Fibroblast of lung (primary cell): Measurements from ENCODE around the gene ACP1. TPM values are rescaled to one million over a fixed set of nuclear protein-coding genes. Genes with fewer than 3 reads are reported as not detected.

Experiments
- DNase-seq, 2 donors: peaks; one replicate each; pipeline versions ENCODE4 v3.0.0 to v3.0.0-alpha.2; 2010; ENCODE audit warnings: low read depth in 2 of 2
- H2AFZ ChIP-seq: 2 replicates; pipeline ENCODE4 v1.5.1; 2012; ENCODE audit warnings: low read length, control low read depth, inconsistent platforms
- H3K27ac ChIP-seq: 2 replicates; pipeline ENCODE4 v1.5.1; 2011; ENCODE audit warnings: low read length, control low read depth; ENCODE audit not compliant: insufficient read depth
- H3K27me3 ChIP-seq: 2 replicates; pipeline ENCODE4 v1.5.1; 2011; ENCODE audit warnings: mild to moderate bottlenecking, low read length; ENCODE audit not compliant: control insufficient read depth, insufficient read depth
- H3K36me3 ChIP-seq: 2 replicates; pipeline ENCODE4 v1.5.1; 2011; ENCODE audit warnings: low read length; ENCODE audit not compliant: control insufficient read depth, insufficient read depth
- H3K4me1 ChIP-seq: 2 replicates; pipeline ENCODE4 v1.5.1; 2011; ENCODE audit warnings: low read length; ENCODE audit not compliant: control insufficient read depth, insufficient read depth; ENCODE audit errors: extremely low read depth
- H3K4me2 ChIP-seq: 2 replicates; pipeline ENCODE4 v1.5.1; 2011; ENCODE audit warnings: low read length, control low read depth; ENCODE audit not compliant: insufficient read depth; ENCODE audit errors: extremely low read depth
- H3K4me3 ChIP-seq, 4 experiments: fragments of 200-600 bp in 1 of 4; sonication (generic) in 1 of 4; replicated peaks in 1 of 4; 2 replicates each; pipeline ENCODE4 v1.5.1; 2011 to 2016; ENCODE audit warnings: low read length in 4 of 4, low read depth in 3 of 4, mild to moderate bottlenecking in 3 of 4, control low read depth in 2 of 4, inconsistent platforms in 1 of 4, mixed read lengths in 1 of 4; ENCODE audit not compliant: insufficient read depth in 1 of 4; ENCODE audit errors: control extremely low read depth in 1 of 4
- H3K79me2 ChIP-seq: 2 replicates; pipeline ENCODE4 v1.5.1; 2012; ENCODE audit warnings: mild to moderate bottlenecking, low read length, inconsistent platforms; ENCODE audit not compliant: control insufficient read depth, insufficient read depth
- H3K9ac ChIP-seq: 2 replicates; pipeline ENCODE4 v1.5.1; 2011; ENCODE audit warnings: mild to moderate bottlenecking, low read length, control low read depth; ENCODE audit not compliant: insufficient read depth
- H3K9me3 ChIP-seq: 2 replicates; pipeline ENCODE4 v1.5.1; 2012; ENCODE audit warnings: low read depth, low read length; ENCODE audit not compliant: control insufficient read depth, insufficient read depth
- H4K20me1 ChIP-seq: 2 replicates; pipeline ENCODE4 v1.5.1; 2011; ENCODE audit warnings: low read length; ENCODE audit not compliant: control insufficient read depth, insufficient read depth; ENCODE audit errors: extremely low read depth
- EZH2 ChIP-seq: IDR thresholded peaks from 2 replicates; pipeline ENCODE4 v1.5.1; 2012; ENCODE audit warnings: low read length, control low read depth, mild to moderate bottlenecking; ENCODE audit errors: missing control alignments
- polyA plus RNA-seq, 2 donors: library from polyadenylated mRNA; depleted of rRNA in 1 of 2; stranded (reverse) in 1 of 2; unstranded in 1 of 2; fragments of >200 nt; gene quantifications; 2 replicates each; pipeline ENCODE4 v1.2.1, GENCODE V29; 2011 to 2012; ENCODE audit warnings: missing spikeins in 1 of 2
- total RNA-seq: library from RNA; depleted of rRNA; stranded (reverse); fragments of >200 nt; gene quantifications from 2 replicates; pipeline ENCODE4 v1.2.1, GENCODE V29; 2014
- TF ChIP-seq, protein P1 (sequence below), 2 donors: IDR thresholded peaks in 1 of 2; conservative IDR thresholded peaks in 1 of 2; 1 replicate in 1 of 2; 2 replicates in 1 of 2; pipeline ENCODE4 v1.5.1; 2011 to 2012; ENCODE audit warnings: low read length in 2 of 2, control low read depth in 1 of 2, inconsistent platforms in 1 of 2, low read depth in 1 of 2, mild to moderate bottlenecking in 1 of 2

ACP1 gene
- total and polyA plus RNA-seq, 2 donors (not counting 1 experiment from before 2014, with no cell fraction given): 86.9 to 124 TPM

DNA sequence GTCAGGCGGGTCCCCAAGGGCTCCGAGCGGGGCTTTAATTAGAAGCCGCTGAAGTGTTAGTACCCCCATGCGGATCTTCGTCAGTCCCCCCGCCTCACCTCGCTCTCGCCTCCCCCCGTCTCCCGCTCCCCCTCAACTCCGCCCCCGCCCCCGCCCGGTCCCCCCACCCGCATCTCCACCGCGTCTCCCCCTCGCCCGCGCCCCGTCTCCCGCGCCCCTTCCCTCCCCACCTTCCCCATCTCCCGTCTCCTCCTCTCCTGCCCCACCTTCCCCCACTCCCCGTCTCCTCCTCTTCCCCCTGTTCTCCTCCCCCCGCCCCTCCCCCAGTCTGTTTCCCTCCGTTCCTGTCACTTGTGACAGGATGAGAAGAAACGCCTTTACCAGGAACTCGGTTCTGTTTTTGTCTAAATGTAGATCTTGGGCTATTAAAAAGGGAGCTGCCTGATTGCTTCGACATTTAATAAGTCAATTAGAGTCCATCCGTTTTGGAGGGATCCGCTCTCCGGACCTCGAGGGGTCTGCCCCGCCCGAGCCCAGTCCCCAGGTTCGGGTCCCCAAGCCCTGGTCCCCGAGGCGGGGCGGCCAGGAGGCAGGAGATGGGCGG, 24.1 kb downstream of the ACP1 start:
- H3K9me3 ChIP-seq: no peaks in the 10 kb centered on the region
- H3K36me3 ChIP-seq: no peaks in the 10 kb centered on the region
- H3K79me2 ChIP-seq: no peaks in the 10 kb centered on the region
- DNase-seq: no peak
- no peak overlapping the region for H2AFZ ChIP-seq
- H3K27ac ChIP-seq: no peak overlapping the region
- TF ChIP-seq EZH2: no peak
- TF ChIP-seq, protein P1, sequence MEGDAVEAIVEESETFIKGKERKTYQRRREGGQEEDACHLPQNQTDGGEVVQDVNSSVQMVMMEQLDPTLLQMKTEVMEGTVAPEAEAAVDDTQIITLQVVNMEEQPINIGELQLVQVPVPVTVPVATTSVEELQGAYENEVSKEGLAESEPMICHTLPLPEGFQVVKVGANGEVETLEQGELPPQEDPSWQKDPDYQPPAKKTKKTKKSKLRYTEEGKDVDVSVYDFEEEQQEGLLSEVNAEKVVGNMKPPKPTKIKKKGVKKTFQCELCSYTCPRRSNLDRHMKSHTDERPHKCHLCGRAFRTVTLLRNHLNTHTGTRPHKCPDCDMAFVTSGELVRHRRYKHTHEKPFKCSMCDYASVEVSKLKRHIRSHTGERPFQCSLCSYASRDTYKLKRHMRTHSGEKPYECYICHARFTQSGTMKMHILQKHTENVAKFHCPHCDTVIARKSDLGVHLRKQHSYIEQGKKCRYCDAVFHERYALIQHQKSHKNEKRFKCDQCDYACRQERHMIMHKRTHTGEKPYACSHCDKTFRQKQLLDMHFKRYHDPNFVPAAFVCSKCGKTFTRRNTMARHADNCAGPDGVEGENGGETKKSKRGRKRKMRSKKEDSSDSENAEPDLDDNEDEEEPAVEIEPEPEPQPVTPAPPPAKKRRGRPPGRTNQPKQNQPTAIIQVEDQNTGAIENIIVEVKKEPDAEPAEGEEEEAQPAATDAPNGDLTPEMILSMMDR (conservative IDR thresholded peaks at IDR 0.05 in 1 of 2, IDR thresholded peaks at IDR 0.05 in 1 of 2; ENCODE audit: low read depth in 1 of 2, low read length in 2 of 2): no peak
- peak overlapping the region in 1 of 4 experiments; percentile 61 for H3K4me3 ChIP-seq
- H3K27me3 ChIP-seq: peaks cover 6% of the 10 kb centered on the region
- H4K20me1 ChIP-seq: no peaks in the 10 kb centered on the region
- peak overlapping the region; percentile 76 for H3K4me2 ChIP-seq
- H3K9ac ChIP-seq: no peak overlapping the region
- peaks cover 3% of the 10 kb centered on the region for H3K4me1 ChIP-seq

DNA sequence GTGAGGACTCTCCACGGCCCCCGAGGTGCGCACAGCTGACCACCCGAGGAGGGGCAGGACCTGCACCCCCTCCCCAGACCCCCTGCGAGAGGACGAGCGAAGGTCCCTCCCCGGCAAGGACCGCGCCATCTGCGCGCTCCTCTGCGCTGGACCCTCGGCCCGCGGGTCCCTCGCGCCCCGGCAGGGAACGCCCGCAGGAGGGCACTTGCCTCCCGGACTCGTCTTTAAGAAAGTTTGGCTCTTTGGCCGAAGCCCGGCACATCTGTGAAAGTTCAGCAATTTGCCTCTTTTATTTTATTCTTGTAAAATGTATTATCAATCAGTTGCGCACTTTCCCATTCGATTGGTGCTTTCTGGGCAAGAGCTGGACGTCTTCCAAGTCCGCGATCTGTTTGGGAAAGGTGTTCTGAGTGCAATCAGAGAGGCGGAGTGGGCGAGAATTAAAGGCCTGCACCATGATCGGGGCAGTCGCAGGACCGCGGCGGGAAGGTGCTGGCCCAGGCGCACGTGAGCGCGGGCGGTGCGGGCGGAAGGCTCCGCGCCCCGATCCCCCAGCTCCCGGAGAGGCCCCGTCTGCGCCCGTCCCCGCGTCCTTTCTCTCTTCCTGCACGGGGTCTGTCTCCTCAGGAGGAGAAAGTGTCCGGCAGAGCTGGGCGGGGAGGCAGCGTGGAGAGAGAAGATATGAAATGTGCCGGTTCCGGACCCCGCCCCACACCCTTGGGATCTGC, 24.8 kb downstream of the ACP1 start:
- Histone ChIP-seq H3K36me3 (no peaks in the 10 kb centered on the region), H3K27me3 (peaks cover 6% of the 10 kb centered on the region), H3K9me3 (no peaks in the 10 kb centered on the region), H3K4me1 (peaks cover 3% of the 10 kb centered on the region), H3K4me2 (peak overlapping the region; percentile 76), H3K9ac (no peak overlapping the region), H3K27ac (no peak overlapping the region), H4K20me1 (no peaks in the 10 kb centered on the region), H3K79me2 (no peaks in the 10 kb centered on the region), H3K4me3 (peak overlapping the region; percentile 43 to 62 (median 56)), H2AFZ (peak overlapping the region; percentile 1)
- TF ChIP-seq, protein P1 (conservative IDR thresholded peaks at IDR 0.05 in 1 of 2, IDR thresholded peaks at IDR 0.05 in 1 of 2; ENCODE audit: low read depth in 1 of 2, low read length in 2 of 2): no peak
- peak; percentile 90 for TF ChIP-seq EZH2
- DNase-seq: peak; percentile 9 to 26

DNA sequence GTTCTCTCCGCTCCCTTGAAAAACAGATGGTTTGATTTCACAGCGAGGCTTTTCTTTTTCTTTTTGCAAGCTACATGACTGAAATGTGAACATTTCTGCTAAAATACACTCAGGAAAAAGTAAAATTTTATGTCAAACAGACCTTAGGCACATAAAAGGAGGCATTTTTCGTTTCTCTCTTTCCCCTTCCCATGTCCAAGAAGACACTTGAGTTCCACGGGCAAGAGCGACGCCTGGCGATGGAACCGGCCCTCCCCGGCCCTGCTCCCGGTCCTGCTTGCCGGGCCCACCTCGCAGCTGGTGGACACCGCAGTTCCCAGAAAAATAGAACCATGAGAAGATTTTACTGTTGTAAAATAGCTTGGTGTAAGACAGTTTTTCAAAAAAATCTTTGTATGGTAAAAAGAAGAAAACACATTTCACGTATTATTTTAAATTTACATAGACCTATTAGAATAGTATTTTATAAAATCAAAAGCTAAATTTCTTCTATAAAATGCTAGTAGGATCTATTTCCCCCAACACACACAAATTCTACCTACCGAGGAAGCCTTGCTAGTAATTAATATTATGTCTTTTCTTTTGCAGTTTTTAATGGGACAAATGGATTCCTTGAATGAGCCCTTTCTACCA, 25.5 kb downstream of the ACP1 start:
- no peak overlapping the region for H3K27ac ChIP-seq
- TF ChIP-seq, protein P1 (conservative IDR thresholded peaks at IDR 0.05 in 1 of 2, IDR thresholded peaks at IDR 0.05 in 1 of 2; ENCODE audit: low read depth in 1 of 2, low read length in 2 of 2): peak; percentile 77 to 94
- TF ChIP-seq EZH2: no peak
- H3K4me1 ChIP-seq: no peaks in the 10 kb centered on the region
- DNase-seq: peak; percentile 73 to 83
- H3K36me3 ChIP-seq: no peaks in the 10 kb centered on the region
- H3K27me3 ChIP-seq: peaks cover 6% of the 10 kb centered on the region
- peak overlapping the region; percentile 1 for H2AFZ ChIP-seq
- no peaks in the 10 kb centered on the region for H3K9me3 ChIP-seq
- H4K20me1 ChIP-seq: no peaks in the 10 kb centered on the region
- peak overlapping the region; percentile 43 to 62 (median 56) for H3K4me3 ChIP-seq
- H3K4me2 ChIP-seq: peak overlapping the region; percentile 76
- no peaks in the 10 kb centered on the region for H3K79me2 ChIP-seq
- H3K9ac ChIP-seq: no peak overlapping the region
